ENCODE results near the gene CPNE7.

The CPNE7 gene

GRCh38 chr16:89636663-89637062 is 61.1 kb downstream of the CPNE7 start:
- TF ChIP-seq CTCF (IDR thresholded peaks at IDR 0.05; ENCODE audit: low read depth, low read length), result no peak
- no peak for DNase-seq (ENCODE audit: low read depth in 2 of 2)
- H3K4me3 ChIP-seq (replicated peaks in 1 of 2; ENCODE audit: low read depth in 2 of 2, low read length in 2 of 2), result no peak overlapping the region

- TF ChIP-seq CTCF (IDR thresholded peaks at IDR 0.05; ENCODE audit: low read depth, low read length), result no peak
- H3K4me3 ChIP-seq (replicated peaks in 1 of 2; ENCODE audit: low read depth in 2 of 2, low read length in 2 of 2), result no peak overlapping the region
- no peak for DNase-seq (ENCODE audit: low read depth in 2 of 2)
Measured at GRCh38 chr16:89637379-89637778, 61.8 kb downstream of the CPNE7 start.

- no peak overlapping the region for H3K4me3 ChIP-seq (replicated peaks in 1 of 2; ENCODE audit: low read depth in 2 of 2, low read length in 2 of 2)
- no peak for TF ChIP-seq CTCF (IDR thresholded peaks at IDR 0.05; ENCODE audit: low read depth, low read length)
- DNase-seq (ENCODE audit: low read depth in 2 of 2), result no peak
Measured at GRCh38 chr16:89638455-89638854, 62.9 kb downstream of the CPNE7 start.

- no peak overlapping the region for H3K4me3 ChIP-seq (replicated peaks in 1 of 2; ENCODE audit: low read depth in 2 of 2, low read length in 2 of 2)
- no peak for DNase-seq (ENCODE audit: low read depth in 2 of 2)
- no peak for TF ChIP-seq CTCF (IDR thresholded peaks at IDR 0.05; ENCODE audit: low read depth, low read length)
Measured at GRCh38 chr16:89639385-89639784, 63.8 kb downstream of the CPNE7 start.

- no peak overlapping the region for H3K4me3 ChIP-seq (replicated peaks in 1 of 2; ENCODE audit: low read depth in 2 of 2, low read length in 2 of 2)
- DNase-seq (ENCODE audit: low read depth in 2 of 2), result no peak
- TF ChIP-seq CTCF (IDR thresholded peaks at IDR 0.05; ENCODE audit: low read depth, low read length), result no peak
Measured at GRCh38 chr16:89641458-89642119, 66.0 kb downstream of the CPNE7 start.

GRCh38 chr16:89642574-89642973 is 67.0 kb downstream of the CPNE7 start:
- no peak overlapping the region for H3K4me3 ChIP-seq (replicated peaks in 1 of 2; ENCODE audit: low read depth in 2 of 2, low read length in 2 of 2)
- no peak for TF ChIP-seq CTCF (IDR thresholded peaks at IDR 0.05; ENCODE audit: low read depth, low read length)
- DNase-seq (ENCODE audit: low read depth in 2 of 2), result no peak

- no peak overlapping the region for H3K4me3 ChIP-seq (replicated peaks in 1 of 2; ENCODE audit: low read depth in 2 of 2, low read length in 2 of 2)
- TF ChIP-seq CTCF (IDR thresholded peaks at IDR 0.05; ENCODE audit: low read depth, low read length), result no peak
- DNase-seq (ENCODE audit: low read depth in 2 of 2), result no peak
Measured at GRCh38 chr16:89643769-89644300, 68.3 kb downstream of the CPNE7 start.
